DOHH2 (cell line): ENCODE measurements around the gene ATP10A.

Experiments
- H3F3A ChIP-seq: fragments of 200-600 bp; sonication (generic), shearing (Covaris generic); 2 replicates; pipeline ENCODE4 v1.6.0; 2016; ENCODE audit warnings: antibody characterized with exemption, mild to moderate bottlenecking; ENCODE audit not compliant: control insufficient read depth, insufficient read depth
- H3K27ac ChIP-seq: fragments of 200-600 bp; sonication (generic); 2 replicates; pipeline ENCODE4 v1.5.1; 2014; ENCODE audit warnings: low read depth, mild to moderate bottlenecking, low read length, moderate library complexity
- H3K27me3 ChIP-seq: fragments of 200-600 bp; sonication (generic); 2 replicates; pipeline ENCODE4 v1.6.1; 2014; ENCODE audit warnings: mild to moderate bottlenecking, low read length, mixed read lengths; ENCODE audit not compliant: control insufficient read depth
- H3K36me3 ChIP-seq: fragments of 200-600 bp; sonication (generic); 2 replicates; pipeline ENCODE4 v1.6.1; 2014; ENCODE audit warnings: mild to moderate bottlenecking, low read length, moderate library complexity, mixed read lengths; ENCODE audit not compliant: control insufficient read depth
- H3K4me1 ChIP-seq: fragments of 200-600 bp; sonication (generic); 2 replicates; pipeline ENCODE4 v1.6.1; 2014; ENCODE audit warnings: mild to moderate bottlenecking, low read length, mixed read lengths; ENCODE audit not compliant: control insufficient read depth
- H3K4me2 ChIP-seq: fragments of 200-600 bp; sonication (generic); 2 replicates; pipeline ENCODE4 v1.6.0; 2014; ENCODE audit warnings: mild to moderate bottlenecking, low read length, moderate library complexity
- H3K4me3 ChIP-seq: fragments of 200-600 bp; sonication (generic); 2 replicates; pipeline ENCODE4 v1.5.1; 2014; ENCODE audit warnings: mild to moderate bottlenecking, low read length, mixed read lengths
- H3K79me2 ChIP-seq: fragments of 200-600 bp; sonication (generic); 2 replicates; pipeline ENCODE4 v1.6.1; 2014; ENCODE audit warnings: mild to moderate bottlenecking, low read length, mixed read lengths; ENCODE audit not compliant: control insufficient read depth
- H3K9me2 ChIP-seq: fragments of 200-600 bp; sonication (generic); replicated peaks from 2 replicates; pipeline ENCODE4 v1.6.1; 2014; ENCODE audit warnings: mild to moderate bottlenecking, low read length, mixed read lengths; ENCODE audit not compliant: control insufficient read depth
- H3K9me3 ChIP-seq: fragments of 200-600 bp; sonication (generic); 2 replicates; pipeline ENCODE4 v1.6.1; 2014; ENCODE audit warnings: antibody characterized with exemption, low read length, mixed read lengths; ENCODE audit not compliant: control insufficient read depth, insufficient read depth
- H4K20me1 ChIP-seq: fragments of 200-600 bp; sonication (generic); 2 replicates; pipeline ENCODE4 v1.6.0; 2014; ENCODE audit warnings: low read depth, mild to moderate bottlenecking, antibody characterized with exemption, low read length, moderate library complexity; ENCODE audit not compliant: control insufficient read depth, insufficient read depth
- EZH2phosphoT487 ChIP-seq: fragments of 200-600 bp; sonication (generic); IDR thresholded peaks from 2 replicates; pipeline ENCODE4 v1.6.1; 2017; ENCODE audit warnings: borderline replicate concordance, mild to moderate bottlenecking, antibody characterized with exemption, low read length, moderate library complexity, mixed read lengths
- TF ChIP-seq, protein P1 (sequence below): fragments of 200-600 bp; sonication (generic); IDR thresholded peaks from one replicate; pipeline ENCODE4 v1.5.1; 2014; ENCODE audit warnings: antibody characterized with exemption, mild to moderate bottlenecking, low read depth, low read length; ENCODE audit not compliant: poor library complexity, severe bottlenecking

Gene ATP10A

DNA sequence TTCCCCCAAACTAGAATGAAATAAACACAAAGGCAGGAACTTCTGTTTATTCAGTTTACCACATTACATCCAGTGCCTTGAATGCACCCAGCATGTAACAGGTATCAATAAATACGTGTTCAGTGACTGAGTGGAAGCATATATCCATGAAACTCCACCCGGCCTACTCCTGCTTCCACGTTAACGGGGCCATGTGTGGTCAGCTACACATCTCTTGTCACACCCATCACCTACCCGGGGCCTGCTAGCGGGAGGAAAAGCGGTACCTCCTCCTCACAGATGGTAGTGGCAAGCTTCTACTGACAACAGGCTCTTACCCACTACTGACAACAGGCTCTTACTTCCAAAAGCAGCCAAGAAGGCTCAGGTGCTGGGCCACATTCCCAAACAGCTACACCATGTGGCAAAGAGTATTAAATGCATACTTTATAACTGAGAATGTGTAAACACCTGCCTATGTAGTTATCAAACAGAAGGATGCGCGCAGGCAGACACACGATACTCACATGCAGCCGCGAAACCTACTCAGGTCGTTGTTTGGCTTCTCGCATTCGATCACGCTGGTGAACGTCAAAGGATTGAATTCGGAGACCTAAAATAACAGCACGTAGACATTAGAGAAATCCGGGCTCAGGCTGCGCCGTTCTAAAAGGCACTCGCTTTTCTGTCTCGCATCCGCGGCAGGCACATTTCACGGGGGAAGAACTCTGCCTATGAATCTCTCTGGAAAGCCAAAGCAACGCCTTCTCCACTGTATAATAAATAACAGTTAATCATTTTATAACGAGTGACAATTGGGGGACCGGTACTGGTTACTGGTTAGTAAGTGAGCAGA is 127.4 kb downstream of the ATP10A start:
- Histone ChIP-seq H3F3A (no peaks in the 10 kb centered on the region), H4K20me1 (no peaks in the 10 kb centered on the region), H3K9me3 (peaks cover 30% of the 10 kb centered on the region), H3K27ac (no peak overlapping the region), H3K9me2 (no peaks in the 10 kb centered on the region), H3K79me2 (no peaks in the 10 kb centered on the region), H3K4me2 (no peak overlapping the region), H3K4me1 (no peaks in the 10 kb centered on the region), H3K4me3 (no peak overlapping the region), H3K36me3 (no peaks in the 10 kb centered on the region), H3K27me3 (no peaks in the 10 kb centered on the region)
- TF ChIP-seq, protein P1, sequence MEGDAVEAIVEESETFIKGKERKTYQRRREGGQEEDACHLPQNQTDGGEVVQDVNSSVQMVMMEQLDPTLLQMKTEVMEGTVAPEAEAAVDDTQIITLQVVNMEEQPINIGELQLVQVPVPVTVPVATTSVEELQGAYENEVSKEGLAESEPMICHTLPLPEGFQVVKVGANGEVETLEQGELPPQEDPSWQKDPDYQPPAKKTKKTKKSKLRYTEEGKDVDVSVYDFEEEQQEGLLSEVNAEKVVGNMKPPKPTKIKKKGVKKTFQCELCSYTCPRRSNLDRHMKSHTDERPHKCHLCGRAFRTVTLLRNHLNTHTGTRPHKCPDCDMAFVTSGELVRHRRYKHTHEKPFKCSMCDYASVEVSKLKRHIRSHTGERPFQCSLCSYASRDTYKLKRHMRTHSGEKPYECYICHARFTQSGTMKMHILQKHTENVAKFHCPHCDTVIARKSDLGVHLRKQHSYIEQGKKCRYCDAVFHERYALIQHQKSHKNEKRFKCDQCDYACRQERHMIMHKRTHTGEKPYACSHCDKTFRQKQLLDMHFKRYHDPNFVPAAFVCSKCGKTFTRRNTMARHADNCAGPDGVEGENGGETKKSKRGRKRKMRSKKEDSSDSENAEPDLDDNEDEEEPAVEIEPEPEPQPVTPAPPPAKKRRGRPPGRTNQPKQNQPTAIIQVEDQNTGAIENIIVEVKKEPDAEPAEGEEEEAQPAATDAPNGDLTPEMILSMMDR: no peak
- TF ChIP-seq EZH2phosphoT487: no peak

DNA sequence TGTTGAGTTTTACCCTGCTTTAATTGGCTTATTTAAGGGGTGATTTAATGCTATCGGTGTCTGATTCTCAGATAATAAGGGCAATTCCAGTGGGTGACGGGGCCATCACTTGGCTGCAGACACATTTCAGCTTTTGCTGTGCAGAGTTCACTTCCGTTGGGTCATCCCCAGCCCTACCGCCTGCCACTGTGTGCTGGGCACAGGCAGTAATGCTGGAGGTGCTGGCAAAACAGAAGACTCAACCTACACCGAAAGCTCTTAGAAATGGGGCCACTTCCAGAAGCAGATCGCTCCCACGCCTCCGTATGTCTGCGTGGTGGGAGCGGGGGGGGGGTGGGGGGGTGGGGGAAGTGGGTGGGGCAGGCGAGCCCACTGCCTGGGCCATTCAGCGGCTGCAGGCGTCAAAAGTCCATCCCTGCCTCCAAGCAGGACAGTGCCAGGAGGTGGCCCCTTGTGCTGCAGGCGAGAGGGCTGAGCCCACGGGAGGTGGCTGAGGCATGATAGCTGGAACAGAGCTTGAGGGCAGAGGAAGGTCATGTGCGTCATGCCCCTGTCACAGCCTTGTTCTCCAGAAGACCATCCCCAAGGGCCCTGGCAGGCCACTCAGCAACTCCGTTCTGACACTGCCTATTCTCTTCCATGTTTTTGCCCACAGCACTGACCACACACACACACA is 128.3 kb downstream of the ATP10A start:
- Histone ChIP-seq H3F3A (no peaks in the 10 kb centered on the region), H3K4me3 (no peak overlapping the region), H3K4me1 (no peaks in the 10 kb centered on the region), H3K9me3 (peaks cover 29% of the 10 kb centered on the region), H3K9me2 (no peaks in the 10 kb centered on the region), H3K27me3 (no peaks in the 10 kb centered on the region), H4K20me1 (no peaks in the 10 kb centered on the region), H3K27ac (no peak overlapping the region), H3K79me2 (no peaks in the 10 kb centered on the region), H3K4me2 (no peak overlapping the region), H3K36me3 (no peaks in the 10 kb centered on the region)
- no peak for TF ChIP-seq EZH2phosphoT487
- TF ChIP-seq, protein P1: no peak

DNA sequence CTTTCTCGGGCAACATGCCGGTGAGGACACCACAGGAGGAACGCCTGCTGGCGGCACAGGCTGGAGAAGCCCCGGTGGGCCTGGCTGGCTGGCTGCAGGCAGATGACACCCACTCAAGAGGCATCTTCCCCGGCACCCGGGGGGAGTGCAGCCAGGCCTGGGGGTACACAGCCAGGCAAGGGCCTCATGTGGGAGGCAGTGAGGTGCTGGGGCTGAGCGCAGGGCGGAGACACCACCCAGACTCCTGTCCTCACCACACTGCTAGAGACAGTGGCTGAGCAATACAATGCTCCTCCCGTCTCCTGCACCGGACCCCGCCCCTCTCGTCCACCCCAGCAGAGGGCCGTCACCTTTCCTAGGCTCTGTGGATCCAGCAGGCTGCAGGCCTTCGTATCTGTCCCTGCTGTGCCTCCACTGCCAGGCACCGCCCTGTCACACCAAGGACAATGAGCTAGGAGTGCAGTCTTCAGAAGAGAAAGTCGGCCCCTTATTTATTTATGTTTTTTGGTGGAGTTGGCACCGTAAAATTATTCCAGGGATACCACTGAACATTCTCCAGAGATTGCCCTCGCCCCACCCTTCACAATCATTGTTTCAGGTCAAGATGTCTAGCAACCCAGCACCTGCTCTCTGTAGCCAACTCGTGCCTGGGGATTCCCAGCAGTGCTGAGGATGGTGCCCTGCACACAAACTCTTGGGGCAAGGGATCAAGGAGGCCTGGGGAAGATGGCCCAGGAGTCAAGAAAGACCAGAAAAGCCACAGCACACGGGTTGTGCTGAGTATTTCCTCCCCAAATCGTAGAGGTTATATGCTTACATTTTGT is 129.1 kb downstream of the ATP10A start:
- H3K4me3 ChIP-seq: no peak overlapping the region
- no peaks in the 10 kb centered on the region for H3F3A ChIP-seq
- no peaks in the 10 kb centered on the region for H3K9me2 ChIP-seq
- H3K27ac ChIP-seq: no peak overlapping the region
- H3K79me2 ChIP-seq: no peaks in the 10 kb centered on the region
- no peak for TF ChIP-seq EZH2phosphoT487
- TF ChIP-seq, protein P1: no peak
- H4K20me1 ChIP-seq: no peaks in the 10 kb centered on the region
- no peaks in the 10 kb centered on the region for H3K4me1 ChIP-seq
- no peak overlapping the region for H3K4me2 ChIP-seq
- H3K9me3 ChIP-seq: peaks cover 29% of the 10 kb centered on the region
- no peaks in the 10 kb centered on the region for H3K36me3 ChIP-seq
- H3K27me3 ChIP-seq: no peaks in the 10 kb centered on the region
